IPS-18c (cell line): ENCODE measurements around the gene DTYMK.

Experiments
- H3K4me3 ChIP-seq: 2 replicates; pipeline ENCODE4 v1.7.0; 2013; ENCODE audit warnings: low read depth, mild to moderate bottlenecking, low read length, moderate library complexity; ENCODE audit not compliant: insufficient read depth
- H3K9me3 ChIP-seq: one replicate; pipeline ENCODE4 v1.6.1; 2013; ENCODE audit warnings: mild to moderate bottlenecking, low read length, moderate library complexity; ENCODE audit not compliant: control insufficient read depth, insufficient read depth

Gene DTYMK

DNA sequence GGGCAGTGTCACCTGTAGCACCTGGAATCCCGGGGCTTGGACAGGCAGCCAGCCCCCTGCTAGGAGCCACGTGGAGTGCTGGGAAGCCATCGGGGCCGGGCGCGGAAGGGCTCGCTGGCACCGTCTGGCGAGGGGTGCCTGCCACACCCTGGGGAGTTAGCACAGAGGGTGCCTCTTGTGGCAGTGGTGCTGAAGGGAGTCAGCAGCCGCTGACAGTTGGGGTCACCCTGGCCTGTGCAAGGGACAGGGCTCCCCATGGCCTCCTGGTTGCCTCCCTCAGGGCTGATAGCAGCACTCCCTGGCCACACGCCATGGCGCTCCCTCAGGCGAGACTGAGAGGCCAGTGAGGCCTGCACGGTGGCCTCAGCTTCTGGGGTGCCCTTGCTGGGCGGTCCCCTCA, 33.9 kb upstream of the DTYMK start:
- Histone ChIP-seq H3K4me3 (no peak overlapping the region), H3K9me3 (peaks cover 3% of the 10 kb centered on the region)

DNA sequence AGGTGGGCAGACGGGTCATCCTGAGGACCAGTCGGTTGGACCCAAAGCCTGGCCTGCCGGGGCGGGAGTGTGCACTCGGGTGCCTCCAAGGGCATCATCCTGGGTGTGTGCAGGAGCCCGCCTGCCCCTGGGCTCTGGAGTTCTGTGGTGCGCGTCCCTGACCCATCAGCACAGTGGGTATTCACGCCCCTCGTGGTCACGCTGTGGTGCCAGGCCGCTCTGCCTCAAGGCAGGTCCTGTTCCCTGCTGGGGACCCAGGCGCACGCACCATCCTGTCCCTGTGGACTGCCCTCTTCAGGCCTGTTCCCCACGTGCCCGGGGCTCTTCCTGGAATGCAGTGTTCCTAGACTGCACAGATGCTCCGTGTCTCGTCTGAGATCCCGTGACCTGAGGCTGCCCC, 33.5 kb upstream of the DTYMK start:
- no peak overlapping the region for H3K4me3 ChIP-seq
- H3K9me3 ChIP-seq = peaks cover 3% of the 10 kb centered on the region

DNA sequence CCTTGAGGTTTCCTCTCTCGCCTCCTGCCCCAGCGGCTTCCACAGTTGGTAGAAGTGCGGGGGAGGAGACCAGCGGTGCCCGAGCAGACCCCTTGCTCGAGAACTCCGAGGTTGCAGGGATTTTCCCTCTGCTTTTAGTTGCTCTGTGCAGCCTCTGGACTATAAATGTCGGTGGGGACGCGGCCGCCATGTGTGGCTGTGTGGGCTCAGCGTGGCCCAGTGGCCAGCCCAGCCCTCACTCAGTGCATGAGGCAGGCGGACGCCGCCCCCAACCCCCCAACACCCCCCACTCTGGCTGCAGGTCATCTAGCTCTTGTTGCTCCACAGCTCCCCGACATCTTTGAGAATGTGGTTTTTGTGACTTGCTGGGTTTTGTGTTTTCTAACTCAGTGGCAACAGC, 32.5 kb upstream of the DTYMK start:
- Histone ChIP-seq H3K4me3 (no peak overlapping the region), H3K9me3 (peaks cover 3% of the 10 kb centered on the region)

DNA sequence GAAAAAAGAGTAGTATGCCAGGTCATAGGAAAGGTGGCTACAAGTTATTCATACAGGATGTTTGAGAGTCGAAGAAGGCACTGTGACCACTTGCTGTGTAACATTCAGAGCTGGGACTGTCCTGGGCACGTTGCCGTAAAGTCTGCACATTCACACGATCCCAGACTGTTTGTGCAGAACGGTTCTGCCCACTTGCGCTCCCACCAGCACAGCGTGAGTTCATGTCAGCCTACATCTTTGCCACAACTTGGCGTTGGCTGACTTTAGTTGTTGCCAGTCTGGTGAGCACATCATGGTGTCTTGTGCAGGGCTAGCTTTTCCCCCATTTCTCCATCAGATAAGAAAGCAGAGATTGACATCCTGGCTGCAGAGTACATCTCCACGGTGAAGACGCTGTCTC, 22.3 kb upstream of the DTYMK start:
- Histone ChIP-seq H3K9me3 (no peaks in the 10 kb centered on the region), H3K4me3 (no peak overlapping the region)

DNA sequence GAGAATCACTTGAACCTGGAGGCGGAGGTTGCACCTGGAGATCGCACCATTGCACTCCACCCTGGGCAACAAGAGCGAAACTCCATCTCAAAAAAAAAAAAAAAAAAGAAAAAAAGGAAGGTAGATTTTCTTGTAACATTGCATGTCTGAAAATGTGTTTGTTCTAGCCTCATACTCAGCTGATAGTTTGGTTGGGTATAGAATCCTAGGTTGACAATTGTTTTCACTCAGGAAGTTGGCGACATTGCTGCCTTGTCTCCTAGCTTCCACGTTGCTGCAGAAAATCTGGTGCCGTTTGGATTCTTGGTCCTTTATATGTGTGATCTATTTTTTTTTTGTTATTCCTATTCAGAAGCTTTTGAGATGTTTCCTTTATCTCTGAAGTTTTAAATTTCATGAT, 19.9 kb upstream of the DTYMK start:
- Histone ChIP-seq H3K4me3 (no peak overlapping the region), H3K9me3 (no peaks in the 10 kb centered on the region)

DNA sequence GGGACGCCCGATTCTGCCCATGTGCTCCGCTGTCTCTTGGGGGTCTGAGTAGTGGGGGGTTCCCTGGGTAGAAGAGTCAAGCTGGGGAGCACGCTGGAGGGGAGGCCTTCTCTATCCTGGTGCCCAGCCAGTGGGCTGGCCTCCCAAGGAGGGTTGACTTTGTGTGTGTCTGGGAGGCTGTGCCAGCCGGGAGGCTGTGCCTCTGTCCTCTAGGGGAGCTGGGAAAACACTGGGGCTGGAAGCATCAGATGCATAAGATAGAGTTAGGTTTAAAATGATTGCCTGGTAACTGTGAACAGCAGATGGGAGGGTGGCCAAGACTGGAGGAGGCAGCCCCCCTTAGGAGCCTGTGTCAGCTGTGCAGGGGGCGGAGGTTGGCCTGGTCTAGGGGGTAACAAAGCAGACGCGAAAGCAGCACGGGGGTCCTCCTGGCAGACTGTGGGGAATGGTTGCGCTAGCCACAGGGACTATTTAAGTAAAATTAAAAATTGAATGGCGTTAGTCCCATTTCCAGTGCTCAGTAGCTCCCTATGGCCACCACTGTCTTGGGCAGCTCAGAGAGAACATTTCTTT, 16.5 kb upstream of the DTYMK start:
- peak overlapping the region; percentile 95 for H3K4me3 ChIP-seq
- no peaks in the 10 kb centered on the region for H3K9me3 ChIP-seq

DNA sequence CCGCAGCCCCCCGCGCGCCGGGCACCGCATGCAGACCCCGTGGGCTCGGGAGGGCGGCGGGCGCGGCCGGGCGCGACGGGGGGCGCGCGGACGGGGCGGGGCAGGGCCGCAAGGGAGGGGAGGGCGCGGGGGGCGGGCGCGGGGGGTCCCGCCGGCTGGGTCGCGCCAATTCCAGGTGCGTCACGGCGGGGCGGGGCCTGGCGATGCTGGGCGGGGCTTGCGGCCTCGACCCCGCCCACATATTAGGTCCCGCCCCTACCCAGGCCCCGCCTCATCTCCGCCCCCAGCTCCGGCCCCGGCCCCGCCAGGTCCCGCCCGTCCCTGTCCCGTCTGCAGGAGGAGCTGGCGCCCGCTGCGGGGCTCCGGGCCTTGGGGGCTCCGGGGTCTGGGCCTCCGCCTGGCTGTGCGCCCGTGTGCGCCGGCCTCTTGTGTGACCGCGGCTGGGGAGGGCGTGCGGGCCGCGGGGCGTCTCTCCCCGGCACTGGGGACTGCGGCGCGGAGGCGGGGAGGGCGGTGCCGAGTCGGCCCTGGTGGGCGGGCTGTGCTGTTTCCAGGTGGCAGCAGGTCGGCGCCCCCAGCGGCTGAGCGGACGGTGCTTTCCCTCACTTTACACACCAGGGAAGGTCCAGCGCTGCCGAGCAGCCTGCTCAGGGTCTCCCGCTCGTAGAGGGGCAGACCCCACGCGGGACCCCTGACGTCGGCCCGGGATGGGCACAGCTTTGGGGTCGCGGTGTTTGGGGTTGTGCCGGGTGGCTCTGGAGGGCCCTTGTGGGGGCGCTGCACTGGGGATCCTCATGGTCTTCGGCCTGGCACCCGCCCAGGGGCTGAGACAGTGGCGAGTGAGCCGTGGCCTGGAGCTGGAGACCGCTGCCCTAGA, 15.8 kb upstream of the DTYMK start:
- peak overlapping the region; percentile 95 for H3K4me3 ChIP-seq
- H3K9me3 ChIP-seq = no peaks in the 10 kb centered on the region

DNA sequence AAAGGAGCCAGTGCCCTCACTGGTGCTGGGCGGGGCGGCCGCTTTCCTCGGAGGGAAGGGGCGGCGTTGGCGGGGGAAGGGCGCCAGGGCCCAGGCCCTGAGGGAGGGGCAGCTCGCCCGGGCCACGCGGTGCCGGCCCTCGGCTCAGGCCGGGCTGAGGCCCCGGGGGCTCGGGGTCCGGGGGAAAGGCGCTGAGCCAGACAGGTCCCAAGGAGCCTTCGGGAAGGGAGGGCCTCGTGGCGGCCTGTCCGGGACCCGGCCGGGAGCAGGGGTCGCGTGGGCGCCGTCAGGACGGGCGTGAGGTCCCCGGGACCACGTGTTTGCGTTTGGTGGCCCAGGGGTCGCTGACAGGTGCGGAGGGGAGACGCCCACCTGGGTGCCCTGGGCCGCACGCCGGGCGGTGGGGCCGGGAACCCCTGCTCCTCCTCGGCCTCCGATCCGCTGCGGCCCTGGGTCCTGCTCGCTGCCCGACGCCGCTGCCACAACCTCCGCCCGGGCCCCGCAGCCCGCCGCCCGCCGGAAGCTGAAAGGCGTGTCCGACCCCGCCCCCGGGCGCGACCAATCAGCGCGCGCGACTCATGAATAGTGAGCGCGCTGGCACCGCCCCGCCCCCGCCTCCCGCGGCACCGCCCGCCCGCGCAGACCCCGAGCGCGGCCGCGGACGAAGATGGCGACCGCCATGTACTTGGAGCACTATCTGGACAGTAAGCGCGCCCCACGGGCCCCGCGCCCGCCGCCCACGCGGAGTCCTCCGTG, 15.0 kb upstream of the DTYMK start, which contains the start of gene ING5:
Gene ING5, plus strand, starts transcription at position 641 of the 756 bp plus-strand sequence. Its CDS starts 27 bp downstream, at position 668.
- Histone ChIP-seq H3K4me3 (peak within 1 kb of the TSS; percentile 95), H3K9me3 (no peaks in the 10 kb centered on the region)

DNA sequence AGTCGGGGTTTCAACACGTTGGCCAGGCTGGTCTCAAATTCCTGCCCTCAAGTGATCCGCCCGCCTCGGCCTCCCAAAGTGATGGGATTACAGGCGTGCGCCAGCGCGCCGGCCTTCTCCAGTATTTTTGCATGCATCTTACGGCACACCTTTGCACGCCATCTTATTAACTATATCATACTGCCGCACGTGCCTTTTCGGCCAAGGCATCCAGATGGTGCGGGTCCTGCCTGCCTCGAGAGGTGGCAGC, 14.5 kb upstream of the DTYMK start:
- H3K9me3 ChIP-seq = no peaks in the 10 kb centered on the region
- peak overlapping the region; percentile 86 for H3K4me3 ChIP-seq

DNA sequence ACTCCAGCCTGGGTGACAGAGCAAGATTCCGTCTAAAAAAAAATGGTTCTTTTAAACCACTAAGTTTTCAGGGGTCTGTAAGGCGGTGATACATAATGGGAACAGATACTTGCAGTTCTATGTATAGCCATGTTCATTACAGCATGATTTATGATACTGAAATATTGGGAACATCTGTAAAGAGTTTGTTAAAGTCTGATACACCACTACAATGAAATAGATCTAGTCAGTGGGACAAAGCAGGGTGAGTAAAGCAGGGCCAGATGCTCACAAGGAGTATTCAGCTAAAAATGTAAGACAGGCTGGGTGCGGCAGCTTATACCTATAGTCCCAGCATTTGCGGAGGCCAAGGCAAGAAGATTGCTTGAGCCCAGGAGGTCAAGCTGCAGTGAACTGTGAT, 9.0 kb upstream of the DTYMK start:
- H3K9me3 ChIP-seq = no peaks in the 10 kb centered on the region

DNA sequence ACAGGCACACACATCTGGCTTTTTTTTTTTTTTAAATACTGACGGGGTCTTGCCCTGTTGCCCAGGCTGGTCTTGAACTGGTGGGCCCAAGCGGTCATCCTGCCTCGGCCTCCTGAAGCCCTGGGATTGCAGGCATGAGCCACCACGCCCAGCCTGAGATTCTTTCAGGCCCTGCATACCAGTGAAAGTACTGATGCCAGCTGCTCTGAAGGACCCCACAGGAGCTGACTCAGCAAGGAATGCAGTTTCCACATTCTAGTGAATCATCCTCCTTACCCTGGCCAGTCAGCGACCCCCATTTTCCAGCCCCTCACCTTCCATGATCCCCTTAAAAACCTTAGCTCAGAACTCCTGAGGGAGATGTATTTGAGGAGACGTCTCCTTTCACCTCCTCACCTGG, 5.8 kb upstream of the DTYMK start:
- Histone ChIP-seq H3K4me3 (no peak overlapping the region), H3K9me3 (no peaks in the 10 kb centered on the region)

More for the DNA sequence above, 9.0 kb upstream of the DTYMK start:
- no peak overlapping the region for H3K4me3 ChIP-seq

DNA sequence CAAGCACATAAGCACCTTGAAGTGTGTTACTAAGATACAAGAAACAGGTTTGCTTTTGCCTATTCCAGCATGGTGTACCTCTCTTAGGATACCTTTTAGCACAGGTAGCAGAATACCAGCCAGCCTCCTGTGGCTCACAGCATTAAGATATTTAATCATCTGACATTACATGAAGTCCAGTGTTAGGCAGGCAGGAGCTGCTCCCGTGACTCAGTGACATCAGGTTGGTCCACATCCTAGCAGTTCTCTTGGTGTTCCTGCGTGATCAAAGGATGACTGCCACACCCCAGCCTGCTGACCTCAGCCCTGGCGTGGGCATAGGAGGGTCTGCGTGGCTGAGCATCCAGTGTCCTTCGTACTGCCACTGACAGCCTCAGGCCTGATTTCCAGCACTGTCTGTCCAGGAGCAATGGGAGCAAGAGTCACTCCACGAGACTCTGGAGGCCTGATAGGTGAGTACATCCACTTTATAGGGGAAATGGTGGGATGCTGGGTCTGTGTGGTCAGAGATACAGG, 3.6 kb upstream of the DTYMK start:
- no peak overlapping the region for H3K4me3 ChIP-seq
- H3K9me3 ChIP-seq = no peaks in the 10 kb centered on the region

DNA sequence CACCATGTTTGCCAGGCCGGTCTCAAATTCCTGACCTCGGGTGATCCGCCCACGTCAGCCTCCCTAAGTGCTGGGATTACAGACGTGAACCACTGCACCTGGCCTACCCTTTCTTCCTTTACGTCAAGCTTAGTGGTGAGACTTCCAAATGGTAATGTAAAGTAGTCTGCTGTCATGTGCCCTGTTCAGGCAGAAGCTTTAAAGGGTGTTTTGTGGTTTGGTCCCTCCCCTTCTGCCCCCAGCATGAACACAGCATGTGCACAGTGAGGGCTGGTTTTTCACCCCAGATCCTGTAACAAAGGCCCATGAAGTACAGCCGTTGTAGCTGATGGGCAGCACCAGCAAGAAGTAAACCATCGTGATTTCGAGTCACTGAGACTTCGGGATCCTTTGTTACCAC, 2.7 kb upstream of the DTYMK start:
- H3K4me3 ChIP-seq = no peak overlapping the region
- H3K9me3 ChIP-seq = no peaks in the 10 kb centered on the region

DNA sequence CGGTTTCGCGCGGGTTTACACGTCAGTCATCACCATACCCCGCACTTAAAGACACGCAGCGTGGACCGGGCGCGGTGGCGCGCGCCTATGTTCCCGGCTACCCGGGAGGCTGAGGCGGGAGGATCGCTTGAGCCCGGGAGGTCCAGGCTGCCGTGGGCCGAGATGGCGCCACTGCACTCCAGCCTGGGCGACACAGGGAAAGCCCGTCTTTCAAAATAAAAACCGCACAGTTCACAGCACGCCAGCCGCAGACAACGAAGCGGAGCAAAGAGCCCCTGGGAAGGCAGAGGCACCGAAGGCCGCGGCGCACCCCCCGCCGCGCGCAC, 328 bp downstream of the DTYMK start:
- peak overlapping the region; percentile 96 for H3K4me3 ChIP-seq
- no peaks in the 10 kb centered on the region for H3K9me3 ChIP-seq

DNA sequence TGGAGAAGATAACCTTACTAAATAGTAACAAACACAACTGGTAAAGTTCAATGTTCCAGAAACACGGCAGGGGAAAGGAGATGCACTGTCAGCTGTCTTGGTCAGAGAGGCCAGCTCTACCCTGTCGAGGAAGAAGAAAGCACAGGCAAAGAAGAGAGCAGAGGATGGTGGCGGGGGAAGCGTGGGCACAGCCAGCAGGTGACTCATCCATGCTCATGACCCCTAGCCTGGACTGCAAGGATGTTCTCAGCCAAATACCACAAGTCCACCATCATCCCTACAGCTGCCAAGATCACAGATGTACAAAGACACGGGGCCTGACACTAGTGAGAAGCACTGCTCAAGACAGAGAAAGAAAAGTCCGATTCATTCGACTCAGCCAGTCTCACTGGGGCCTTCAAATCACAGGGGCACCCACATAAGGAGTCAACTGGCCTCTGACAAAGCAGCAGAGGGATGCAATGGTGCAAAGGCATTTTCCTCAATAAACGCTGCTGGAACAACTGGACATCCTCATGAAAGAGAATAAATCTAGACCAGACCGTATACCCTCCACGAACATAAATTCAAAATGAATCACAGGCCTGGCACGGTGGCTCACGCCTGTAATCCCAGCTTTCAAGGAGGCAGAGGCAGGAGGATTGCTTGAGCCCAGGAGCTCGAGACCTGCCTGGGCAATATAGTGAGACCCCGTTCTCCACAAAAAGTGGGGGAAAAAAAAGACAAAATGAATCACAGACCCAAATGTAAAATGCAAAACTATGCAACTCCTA, 5.6 kb downstream of the DTYMK start:
- Histone ChIP-seq H3K4me3 (no peak overlapping the region), H3K9me3 (no peaks in the 10 kb centered on the region)

DNA sequence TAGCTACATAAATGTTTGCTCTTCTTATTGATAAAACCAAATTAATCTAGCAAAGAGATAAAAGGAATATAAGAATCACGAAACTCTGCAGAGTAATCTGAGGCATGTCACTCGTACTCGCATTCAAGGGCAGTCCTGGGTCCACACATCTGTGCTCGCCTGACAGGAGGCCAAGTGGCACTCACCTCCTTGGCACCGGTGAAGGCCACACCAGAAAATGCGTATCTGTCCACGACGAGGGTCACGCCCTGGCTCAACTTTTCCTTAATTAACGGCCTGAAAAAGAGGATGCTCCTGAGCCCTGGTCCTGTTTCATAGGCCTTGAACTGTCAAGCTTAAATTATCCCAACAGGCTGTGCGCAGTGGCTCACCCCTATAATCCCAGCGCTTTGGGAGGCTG, 6.6 kb downstream of the DTYMK start:
- H3K4me3 ChIP-seq = no peak overlapping the region
- H3K9me3 ChIP-seq = no peaks in the 10 kb centered on the region

DNA sequence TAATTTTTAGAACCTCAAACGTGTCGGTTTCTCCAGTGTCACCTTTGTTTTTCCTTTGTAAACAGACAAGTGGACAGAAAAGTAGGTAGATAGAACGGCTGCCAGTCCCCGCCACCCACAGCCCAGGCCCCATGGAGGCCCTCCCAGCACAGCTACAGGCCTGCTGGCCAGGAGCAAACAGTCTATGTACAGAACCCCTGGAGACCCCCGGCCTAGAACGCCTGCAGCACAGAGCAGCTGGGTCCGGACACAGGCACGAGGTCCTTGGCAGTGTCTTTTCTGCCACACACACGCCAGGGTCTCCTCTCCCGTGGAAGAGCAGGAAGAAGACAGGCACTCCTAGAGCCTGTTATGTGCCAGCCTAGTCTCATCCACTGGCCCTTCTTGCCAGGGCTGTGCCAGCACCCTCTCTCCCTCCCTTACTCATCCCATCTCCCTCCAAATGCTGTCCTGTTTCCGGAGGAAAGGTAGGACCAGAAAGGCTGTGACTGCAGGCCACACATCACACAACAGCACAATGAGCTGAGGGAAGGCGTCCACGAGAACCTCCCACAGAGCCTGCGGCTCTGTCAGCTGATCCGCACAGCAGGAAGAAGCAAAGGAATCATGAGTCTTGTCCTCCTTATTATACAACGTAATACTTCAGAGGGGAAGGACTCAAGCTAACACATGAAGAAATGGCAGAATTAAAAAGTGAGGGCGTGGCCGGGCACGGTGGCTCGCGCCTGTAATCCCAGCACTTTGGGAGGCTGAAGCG, 7.7 kb downstream of the DTYMK start:
- no peak overlapping the region for H3K4me3 ChIP-seq
- no peaks in the 10 kb centered on the region for H3K9me3 ChIP-seq
